ENCODE results near the gene ALOX5AP.

Gene ALOX5AP

GRCh38 chr13:30802953-30803478 is 67.7 kb downstream of the ALOX5AP start:
- peak; percentile 29 for DNase-seq

GRCh38 chr13:30803749-30804148 is 68.4 kb downstream of the ALOX5AP start:
- no peak for DNase-seq

- no peak for DNase-seq
Observed at GRCh38 chr13:30804474-30804873, 69.1 kb downstream of the ALOX5AP start.

- no peak for DNase-seq
Observed at GRCh38 chr13:30805132-30805537, 69.8 kb downstream of the ALOX5AP start.

GRCh38 chr13:30805603-30806011 is 70.3 kb downstream of the ALOX5AP start:
- DNase-seq: no peak

- no peak for DNase-seq
Observed at GRCh38 chr13:30806784-30807183, 71.4 kb downstream of the ALOX5AP start.

GRCh38 chr13:30807392-30807791 is 72.0 kb downstream of the ALOX5AP start:
- no peak for DNase-seq

GRCh38 chr13:30808600-30808999 is 73.3 kb downstream of the ALOX5AP start:
- DNase-seq: no peak

GRCh38 chr13:30809787-30810186 is 74.4 kb downstream of the ALOX5AP start:
- no peak for DNase-seq

- DNase-seq: no peak
Observed at GRCh38 chr13:30810261-30810701, 74.9 kb downstream of the ALOX5AP start.

GRCh38 chr13:30810801-30811200 is 75.5 kb downstream of the ALOX5AP start:
- no peak for DNase-seq
